ENCODE data around the gene COX8A. TPM values are rescaled to one million over a fixed set of nuclear protein-coding genes. Genes with fewer than 3 reads are reported as not detected.

Gene COX8A
- total and polyA plus RNA-seq, 12 donors: 279 to 810 (median 426) TPM

DNA sequence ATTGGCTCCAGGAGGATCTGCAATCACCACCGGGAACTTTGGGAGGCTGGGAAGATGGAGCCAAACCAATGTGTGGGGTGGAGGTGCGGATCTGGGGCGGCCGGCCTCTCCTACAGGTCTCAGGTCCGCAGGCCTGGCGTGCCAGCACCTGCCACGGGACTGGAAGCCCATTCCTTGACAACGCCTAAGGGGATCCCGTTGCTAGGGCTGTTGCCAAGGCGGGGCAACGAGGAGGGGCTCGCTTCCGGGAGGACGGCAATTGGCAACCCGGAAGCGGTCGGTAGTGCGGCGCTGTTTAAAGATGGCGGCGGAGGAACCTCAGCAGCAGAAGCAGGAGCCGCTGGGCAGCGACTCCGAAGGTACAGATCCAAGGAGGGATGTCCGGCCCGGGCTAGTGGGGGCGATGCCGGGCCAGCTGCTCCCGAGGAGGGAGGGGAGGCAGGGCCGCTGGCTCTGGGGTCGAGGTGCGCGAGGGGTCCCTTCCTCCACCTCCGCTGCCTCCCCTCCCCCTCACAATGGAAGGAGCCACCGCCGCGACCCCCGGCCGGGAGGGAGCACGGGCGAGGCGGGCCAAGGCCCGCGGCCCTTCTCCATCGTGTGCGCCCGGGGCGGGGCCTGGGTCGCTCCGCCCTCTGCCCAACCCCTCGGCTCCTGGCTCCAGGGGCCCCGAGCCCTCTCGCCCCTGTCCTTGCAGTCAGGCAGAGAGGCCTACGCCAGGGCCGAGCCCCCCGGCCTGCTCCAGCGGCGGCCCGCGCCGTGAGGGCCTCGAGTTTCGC, 11.9 kb downstream of the COX8A start, which contains the start of gene OTUB1:
Gene OTUB1 (plus strand): TSS at position 283 of the 776 bp plus-strand sequence. CDS start 19 bp downstream, at position 302.
- TF ChIP-seq, protein P1, sequence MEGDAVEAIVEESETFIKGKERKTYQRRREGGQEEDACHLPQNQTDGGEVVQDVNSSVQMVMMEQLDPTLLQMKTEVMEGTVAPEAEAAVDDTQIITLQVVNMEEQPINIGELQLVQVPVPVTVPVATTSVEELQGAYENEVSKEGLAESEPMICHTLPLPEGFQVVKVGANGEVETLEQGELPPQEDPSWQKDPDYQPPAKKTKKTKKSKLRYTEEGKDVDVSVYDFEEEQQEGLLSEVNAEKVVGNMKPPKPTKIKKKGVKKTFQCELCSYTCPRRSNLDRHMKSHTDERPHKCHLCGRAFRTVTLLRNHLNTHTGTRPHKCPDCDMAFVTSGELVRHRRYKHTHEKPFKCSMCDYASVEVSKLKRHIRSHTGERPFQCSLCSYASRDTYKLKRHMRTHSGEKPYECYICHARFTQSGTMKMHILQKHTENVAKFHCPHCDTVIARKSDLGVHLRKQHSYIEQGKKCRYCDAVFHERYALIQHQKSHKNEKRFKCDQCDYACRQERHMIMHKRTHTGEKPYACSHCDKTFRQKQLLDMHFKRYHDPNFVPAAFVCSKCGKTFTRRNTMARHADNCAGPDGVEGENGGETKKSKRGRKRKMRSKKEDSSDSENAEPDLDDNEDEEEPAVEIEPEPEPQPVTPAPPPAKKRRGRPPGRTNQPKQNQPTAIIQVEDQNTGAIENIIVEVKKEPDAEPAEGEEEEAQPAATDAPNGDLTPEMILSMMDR (IDR thresholded peaks at IDR 0.05): no peak
- peak; percentile 48 to 66 for TF ChIP-seq POLR2A (IDR thresholded peaks at IDR 0.05)
- H3K36me3 ChIP-seq (replicated peaks in 1 of 2): peaks cover 0 to 29% of the 10 kb centered on the region in 2 donors
- H3K9me3 ChIP-seq (replicated peaks in 1 of 3): no peaks in the 10 kb centered on the region
- H3K27me3 ChIP-seq: no peaks in the 10 kb centered on the region
- intact Hi-C loops (cut with DNase I): no loop called here
- H3K4me1 ChIP-seq (replicated peaks in 1 of 2): peaks cover 18 to 25% of the 10 kb centered on the region in 2 donors
- H3K27ac ChIP-seq: peak within 1 kb of the TSS; percentile 30 to 89 (median 66)
- peak; percentile 86 to 94 (median 89) for DNase-seq
- 0 to 1% (median 0%) methylated on average over 15 to 60 of the region's 63 CpGs for WGBS, 4 donors
- peak within 1 kb of the TSS; percentile 49 to 78 (median 69) for H3K4me3 ChIP-seq

DNA sequence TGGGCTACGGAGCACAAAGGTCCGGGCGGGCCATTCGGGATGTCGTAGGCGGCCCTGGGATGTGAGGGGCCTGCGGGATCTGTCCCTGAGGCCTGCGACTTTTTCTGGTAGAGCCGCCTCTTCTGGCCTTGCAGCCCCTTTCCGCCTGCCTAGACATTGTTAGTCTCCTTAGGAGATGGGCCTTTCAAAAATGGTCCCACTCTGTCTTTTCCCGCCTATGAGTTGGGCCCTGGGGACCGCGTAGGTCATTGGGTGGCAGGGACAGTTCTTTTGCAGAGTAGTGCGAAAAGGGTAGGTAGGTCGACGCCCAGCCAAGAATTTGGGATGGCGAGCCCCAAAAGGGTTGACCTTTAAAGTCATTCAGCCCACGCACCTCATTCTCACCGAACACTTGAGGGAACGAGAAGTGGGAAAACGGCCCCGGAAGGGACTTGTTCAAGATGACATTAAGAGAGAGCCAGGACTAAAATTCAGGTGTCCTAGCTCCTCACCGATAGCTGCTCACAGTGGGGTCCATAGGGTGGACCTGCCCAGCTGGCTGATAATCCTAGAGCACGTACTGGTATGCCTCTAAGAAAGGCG, 12.6 kb downstream of the COX8A start:
- DNase-seq: no peak
- TF ChIP-seq, protein P1 (IDR thresholded peaks at IDR 0.05): no peak
- no peak for TF ChIP-seq POLR2A (IDR thresholded peaks at IDR 0.05)
- 26 to 55% (median 36%) methylated on average over 12 to 25 of the region's 25 CpGs for WGBS, 4 donors
- Histone ChIP-seq H3K9me3 (replicated peaks in 1 of 3) (no peaks in the 10 kb centered on the region), H3K4me1 (replicated peaks in 1 of 2) (peaks cover 18 to 22% of the 10 kb centered on the region in 2 donors), H3K27me3 (no peaks in the 10 kb centered on the region), H3K4me3 (peak overlapping the region; percentile 49 to 78 (median 69)), H3K27ac (peak overlapping the region in 3 of 5 donors; percentile 66 to 89 (median 74)), H3K36me3 (replicated peaks in 1 of 2) (peaks cover 0 to 35% of the 10 kb centered on the region in 2 donors)
- intact Hi-C loops (cut with DNase I): no loop called here

DNA sequence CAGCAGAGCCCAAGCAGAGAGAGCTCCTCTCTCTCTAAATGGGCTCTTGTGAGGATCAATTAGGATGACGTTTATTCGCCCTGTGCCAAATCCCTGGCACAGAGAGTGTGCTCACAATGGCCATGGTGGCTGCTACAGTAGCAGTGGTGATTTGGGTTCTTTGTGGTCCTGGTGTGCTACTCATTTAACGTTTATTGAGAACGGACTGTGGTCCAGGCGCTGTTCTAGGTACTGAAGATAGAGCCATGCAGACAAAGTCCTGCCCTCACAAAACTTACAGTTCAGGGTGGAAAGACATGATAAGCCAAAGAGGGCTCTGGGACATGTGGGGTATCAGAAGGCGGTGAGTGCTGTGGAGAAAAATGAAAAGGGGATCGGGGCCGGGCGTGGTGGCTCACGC, 17.1 kb downstream of the COX8A start:
- no peaks in the 10 kb centered on the region for H3K27me3 ChIP-seq
- H3K4me3 ChIP-seq: no peak overlapping the region
- no peak overlapping the region for H3K27ac ChIP-seq
- peaks cover 0 to 57% of the 10 kb centered on the region in 2 donors for H3K36me3 ChIP-seq (replicated peaks in 1 of 2)
- intact Hi-C loops (cut with DNase I): no loop called here
- 88 to 94% (median 90%) methylated on average over 8 to 10 of the region's 10 CpGs for WGBS, 4 donors
- TF ChIP-seq, protein P1 (IDR thresholded peaks at IDR 0.05): no peak
- TF ChIP-seq POLR2A (IDR thresholded peaks at IDR 0.05): no peak
- peaks cover 12 to 16% of the 10 kb centered on the region in 2 donors for H3K4me1 ChIP-seq (replicated peaks in 1 of 2)
- DNase-seq: no peak
- H3K9me3 ChIP-seq (replicated peaks in 1 of 3): no peaks in the 10 kb centered on the region

DNA sequence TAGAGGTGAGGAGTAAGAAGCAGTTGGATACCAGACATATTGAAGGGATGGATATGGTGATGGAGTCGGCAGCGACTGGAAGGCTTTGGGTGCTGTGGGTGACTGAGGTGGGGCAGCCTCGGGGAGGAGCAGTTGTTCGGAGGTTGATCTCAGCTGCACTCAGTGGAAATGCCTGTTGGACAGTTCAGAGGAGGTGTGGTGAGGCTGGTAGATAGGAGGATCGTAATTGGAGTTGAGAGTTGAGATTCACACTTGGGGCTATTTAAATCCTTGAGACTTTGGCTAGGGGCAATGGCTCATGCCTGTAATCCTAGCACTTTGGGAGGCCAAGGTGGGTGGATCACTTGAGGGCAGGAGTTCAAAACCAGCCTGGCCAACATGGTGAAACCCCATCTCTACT, 18.7 kb downstream of the COX8A start:
- H3K36me3 ChIP-seq (replicated peaks in 1 of 2): peaks cover 0 to 73% of the 10 kb centered on the region in 2 donors
- no peaks in the 10 kb centered on the region for H3K9me3 ChIP-seq (replicated peaks in 1 of 3)
- intact Hi-C loops (cut with DNase I): no loop called here

More for the DNA sequence above, 18.7 kb downstream of the COX8A start:
- WGBS, 4 donors: 85 to 96% (median 91%) methylated on average over 5 of the region's 5 CpGs
- DNase-seq: no peak
- Histone ChIP-seq H3K4me3 (no peak overlapping the region), H3K27me3 (no peaks in the 10 kb centered on the region), H3K27ac (no peak overlapping the region), H3K4me1 (replicated peaks in 1 of 2) (peaks cover 0 to 1% of the 10 kb centered on the region in 2 donors)
- TF ChIP-seq, protein P1 (IDR thresholded peaks at IDR 0.05): no peak
- no peak for TF ChIP-seq POLR2A (IDR thresholded peaks at IDR 0.05)
